PC-3 (cell line): ENCODE results near the gene APLNR. TPM values are rescaled to one million over a fixed set of nuclear protein-coding genes. Genes with fewer than 3 reads are reported as not detected.

Source experiments
- ATAC-seq: fragments of 200-7000 bp; cut with Tn5 transposase; 2 replicates; pipeline ENCODE4 v1.9.1; 2020; ENCODE audit warnings: mild to moderate bottlenecking, moderate library complexity
- BruUV-seq: library from RNA; stranded (reverse); fragments of 400-500 nt; replicated peaks from 2 replicates; lab custom pipeline; 2021; lab: Mats Ljungman, UMichigan
- CTCF ChIA-PET: fragments of 300-600 bp; sonication (Branson Sonifier 250); formaldehyde crosslinking; loops from one replicate; lab custom pipeline; 2022; ENCODE audit warnings: antibody characterized with exemption; lab: Charles Lee
- POLR2A ChIA-PET: fragments of 300-600 bp; sonication (Branson Sonifier 250); formaldehyde crosslinking; loops from one replicate; lab custom pipeline; 2022; ENCODE audit warnings: antibody characterized with exemption; ENCODE audit not compliant: unreplicated experiment; lab: Charles Lee
- DNase-seq: peaks from one replicate; pipeline ENCODE4 v3.0.0-alpha.2; 2015
- H2AFZ ChIP-seq: fragments of 300-600 bp; sonication (generic); 2 replicates; pipeline ENCODE4 v1.6.0; 2016; ENCODE audit warnings: antibody characterized with exemption, low read length
- H3F3A ChIP-seq: fragments of 300-600 bp; sonication (generic); one replicate; pipeline ENCODE4 v1.6.0; 2017; ENCODE audit warnings: antibody characterized with exemption, low read length, control low read depth, mild to moderate bottlenecking; ENCODE audit not compliant: unreplicated experiment
- H3K27ac ChIP-seq: fragments of 300-600 bp; sonication (generic); 2 replicates; pipeline ENCODE4 v1.5.1; 2016; ENCODE audit warnings: mild to moderate bottlenecking, low read length
- H3K27me3 ChIP-seq: fragments of 300-600 bp; sonication (generic); 2 replicates; pipeline ENCODE4 v1.6.1; 2016; ENCODE audit warnings: low read length, mixed read lengths
- H3K36me3 ChIP-seq: fragments of 300-600 bp; sonication (generic); 2 replicates; pipeline ENCODE4 v1.6.1; 2016; ENCODE audit warnings: low read depth, mixed run types, low read length, mixed read lengths
- H3K4me1 ChIP-seq: fragments of 300-600 bp; sonication (generic); 2 replicates; pipeline ENCODE4 v1.5.1; 2016; ENCODE audit warnings: low read length; ENCODE audit not compliant: insufficient read depth
- H3K4me2 ChIP-seq: fragments of 300-600 bp; sonication (generic); 2 replicates; pipeline ENCODE4 v1.6.0; 2016; ENCODE audit warnings: low read length
- H3K4me3 ChIP-seq: fragments of 300-600 bp; sonication (generic); 2 replicates; pipeline ENCODE4 v1.5.1; 2016; ENCODE audit warnings: mild to moderate bottlenecking, low read length, mixed read lengths
- H3K79me2 ChIP-seq: fragments of 300-600 bp; sonication (generic); 2 replicates; pipeline ENCODE4 v1.6.1; 2017; ENCODE audit warnings: low read length, mixed read lengths
- H3K9ac ChIP-seq: fragments of 300-600 bp; sonication (generic); 2 replicates; pipeline ENCODE4 v1.6.0; 2016; ENCODE audit warnings: mild to moderate bottlenecking, low read length
- H3K9me2 ChIP-seq: fragments of 300-600 bp; sonication (generic); replicated peaks from 2 replicates; pipeline ENCODE4 v1.6.1; 2016; ENCODE audit warnings: mixed run types, low read length, mixed read lengths
- H3K9me3 ChIP-seq: fragments of 300-600 bp; sonication (generic); 2 replicates; pipeline ENCODE4 v1.6.1; 2016; ENCODE audit warnings: low read length, mixed read lengths
- H4K20me1 ChIP-seq: fragments of 300-600 bp; sonication (generic); 2 replicates; pipeline ENCODE4 v1.6.1; 2016; ENCODE audit warnings: low read length, mixed read lengths
- CTCF ChIP-seq: fragments of 300-600 bp; sonication (generic); conservative IDR thresholded peaks from 2 replicates; pipeline ENCODE4 v1.5.1; 2017; ENCODE audit warnings: antibody characterized with exemption, low read depth, mild to moderate bottlenecking, low read length
- EZH2 ChIP-seq: fragments of 300-600 bp; sonication (generic); IDR thresholded peaks from one replicate; pipeline ENCODE4 v1.6.1; 2017; ENCODE audit warnings: antibody characterized with exemption, mild to moderate bottlenecking, low read length; ENCODE audit not compliant: unreplicated experiment
- EZH2phosphoT487 ChIP-seq: fragments of 300-600 bp; sonication (generic); IDR thresholded peaks from 2 replicates; pipeline ENCODE4 v1.6.1; 2018; ENCODE audit warnings: mild to moderate bottlenecking, antibody characterized with exemption, low read length, borderline replicate concordance
- intact Hi-C: fragments of 100-400 bp; cut with micrococcal nuclease; formaldehyde crosslinking; loops from 2 replicates; pipeline ENCODE4 v1.9.0; 2023
- total RNA-seq: library from RNA; depleted of rRNA; stranded (reverse); fragments of >200 nt; gene quantifications from 2 replicates; pipeline ENCODE4 v1.2.3, GENCODE V29; 2014

The APLNR gene
- total RNA-seq, 1 experiment from 2014 or later, result not detected

GRCh38 chr11:57251491-57252104, 14.5 kb upstream of the APLNR start:
- Histone ChIP-seq H3K4me2 (no peak overlapping the region), H3K4me1 (no peaks in the 10 kb centered on the region), H3F3A (no peaks in the 10 kb centered on the region), H3K36me3 (no peaks in the 10 kb centered on the region), H3K27me3 (peaks cover 54% of the 10 kb centered on the region), H3K79me2 (no peaks in the 10 kb centered on the region), H3K27ac (no peak overlapping the region), H3K9ac (no peak overlapping the region), H3K4me3 (no peak overlapping the region), H2AFZ (no peak overlapping the region), H3K9me3 (no peaks in the 10 kb centered on the region), H3K9me2 (no peaks in the 10 kb centered on the region), H4K20me1 (no peaks in the 10 kb centered on the region)
- BruUV-seq, result no TSS peak
- DNase-seq, result no peak
- intact Hi-C loops, result no loop called here
- ChIA-PET POLR2A (no interaction called here), CTCF (no interaction called here)
- no peak for ATAC-seq
- TF ChIP-seq CTCF, result no peak
- TF ChIP-seq EZH2, result no peak
- no peak for TF ChIP-seq EZH2phosphoT487

- Histone ChIP-seq H3K9ac (no peak overlapping the region), H3K79me2 (no peaks in the 10 kb centered on the region), H3K27me3 (peaks cover 56% of the 10 kb centered on the region), H3K9me3 (no peaks in the 10 kb centered on the region), H3K27ac (no peak overlapping the region), H4K20me1 (no peaks in the 10 kb centered on the region), H3K4me3 (no peak overlapping the region), H3F3A (no peaks in the 10 kb centered on the region), H2AFZ (no peak overlapping the region), H3K36me3 (no peaks in the 10 kb centered on the region), H3K4me1 (no peaks in the 10 kb centered on the region), H3K4me2 (no peak overlapping the region), H3K9me2 (no peaks in the 10 kb centered on the region)
- DNase-seq (no peak), ATAC-seq (no peak)
- TF ChIP-seq EZH2phosphoT487 (no peak), CTCF (no peak), EZH2 (no peak)
- intact Hi-C loops, result no loop called here
- ChIA-PET CTCF (no interaction called here), POLR2A (no interaction called here)
- BruUV-seq, result no TSS peak
These were observed 14.0 kb upstream of the APLNR start for GRCh38 chr11:57251037-57251436.
